CD14-positive monocyte (primary cell): ENCODE results near the gene TNS4. TPM values are rescaled to one million over a fixed set of nuclear protein-coding genes. Genes with fewer than 3 reads are reported as not detected.

Source experiments
- DNase-seq, 3 donors: peaks; one replicate each; pipeline ENCODE4 v3.0.0-alpha.2; 2011 to 2022
- H2AFZ ChIP-seq: 2 replicates; pipeline ENCODE4 v1.6.0; 2012; ENCODE audit warnings: mild to moderate bottlenecking, low read depth, low read length, inconsistent platforms; ENCODE audit not compliant: insufficient read depth, poor library complexity, severe bottlenecking
- H3K27ac ChIP-seq, 2 donors: 1 replicate in 1 of 2; 2 replicates in 1 of 2; pipeline ENCODE4 v1.5.1; 2012 to 2013; ENCODE audit warnings: low read length in 2 of 2, control low read depth in 1 of 2, inconsistent platforms in 1 of 2, low read depth in 1 of 2, mild to moderate bottlenecking in 1 of 2
- H3K27me3 ChIP-seq, 2 donors: one replicate each; pipeline versions ENCODE4 v1.6.0 to v1.6.1; 2011 to 2013; ENCODE audit warnings: low read length in 2 of 2; ENCODE audit not compliant: control insufficient read depth in 2 of 2, insufficient read depth in 2 of 2
- H3K36me3 ChIP-seq, 2 donors: replicated peaks in 1 of 2; 1 replicate in 1 of 2; 2 replicates in 1 of 2; pipeline versions ENCODE4 v1.5.1 to v1.6.1; 2012 to 2013; ENCODE audit warnings: low read length in 2 of 2, control low read depth in 1 of 2, inconsistent platforms in 1 of 2, mild to moderate bottlenecking in 1 of 2; ENCODE audit not compliant: insufficient read depth in 2 of 2, control insufficient read depth in 1 of 2
- H3K4me1 ChIP-seq, 2 donors: 1 replicate in 1 of 2; 2 replicates in 1 of 2; pipeline versions ENCODE4 v1.5.1 to v1.6.1; 2012 to 2013; ENCODE audit warnings: low read length in 2 of 2, control low read depth in 1 of 2, inconsistent platforms in 1 of 2, mild to moderate bottlenecking in 1 of 2, moderate library complexity in 1 of 2; ENCODE audit not compliant: insufficient read depth in 2 of 2, control insufficient read depth in 1 of 2
- H3K4me2 ChIP-seq: replicated peaks from 2 replicates; pipeline ENCODE3; 2012; ENCODE audit warnings: low read length, moderate library complexity, mild to moderate bottlenecking; ENCODE audit not compliant: poor library complexity, severe bottlenecking; ENCODE audit errors: extremely low read depth
- H3K4me3 ChIP-seq, 3 experiments: fragments of 200-600 bp in 1 of 3; sonication (generic) in 1 of 3; replicated peaks in 1 of 3; 1 replicate in 2 of 3; 2 replicates in 1 of 3; pipeline ENCODE4 v1.5.1; 2011 to 2013; ENCODE audit warnings: low read length in 3 of 3, mild to moderate bottlenecking in 3 of 3, control low read depth in 2 of 3, low read depth in 2 of 3, inconsistent platforms in 1 of 3, moderate library complexity in 1 of 3
- H3K79me2 ChIP-seq: 2 replicates; pipeline ENCODE4 v1.6.0; 2012; ENCODE audit warnings: mild to moderate bottlenecking, control low read depth, inconsistent platforms, low read length, moderate library complexity; ENCODE audit not compliant: insufficient read depth
- H3K9ac ChIP-seq: 2 replicates; pipeline ENCODE4 v1.6.0; 2017; ENCODE audit warnings: low read length, mild to moderate bottlenecking; ENCODE audit not compliant: insufficient read depth, poor library complexity, severe bottlenecking
- H3K9me3 ChIP-seq, 2 donors: replicated peaks in 1 of 2; 1 replicate in 1 of 2; 2 replicates in 1 of 2; pipeline versions ENCODE4 v1.5.1 to v1.6.1; 2012 to 2013; ENCODE audit warnings: low read length in 2 of 2, control low read depth in 1 of 2; ENCODE audit not compliant: control insufficient read depth in 1 of 2, insufficient read depth in 1 of 2
- H4K20me1 ChIP-seq: 2 replicates; pipeline ENCODE4 v1.6.0; 2012; ENCODE audit warnings: mild to moderate bottlenecking, low read length, control low read depth, moderate library complexity; ENCODE audit not compliant: insufficient read depth
- H3K27ac Mint-ChIP-seq, 7 donors: one replicate each; pipeline ENCODE4 v1.8.0; 2020; ENCODE audit warnings: mild to moderate bottlenecking in 7 of 7, mixed read lengths in 7 of 7, moderate library complexity in 6 of 7, inconsistent platforms in 2 of 7
- H3K27me3 Mint-ChIP-seq, 3 donors: one replicate each; pipeline ENCODE4 v1.8.0; 2021 to 2022; ENCODE audit warnings: low read depth in 3 of 3, mild to moderate bottlenecking in 3 of 3, mixed read lengths in 3 of 3, moderate library complexity in 3 of 3, inconsistent platforms in 1 of 3
- H3K36me3 Mint-ChIP-seq, 2 donors: one replicate each; pipeline ENCODE4 v1.8.0; 2020; ENCODE audit warnings: mixed read lengths in 2 of 2, inconsistent platforms in 1 of 2, mild to moderate bottlenecking in 1 of 2
- H3K4me1 Mint-ChIP-seq: one replicate; pipeline ENCODE4 v1.8.0; 2020; ENCODE audit warnings: mild to moderate bottlenecking, mixed read lengths
- H3K4me3 Mint-ChIP-seq, 2 donors: one replicate each; pipeline ENCODE4 v1.8.0; 2020; ENCODE audit warnings: mild to moderate bottlenecking in 2 of 2, mixed read lengths in 2 of 2, moderate library complexity in 1 of 2
- H3K9me3 Mint-ChIP-seq, 7 donors: one replicate each; pipeline ENCODE4 v1.8.0; 2020 to 2022; ENCODE audit warnings: mixed read lengths in 7 of 7, mild to moderate bottlenecking in 6 of 7, moderate library complexity in 6 of 7, inconsistent platforms in 2 of 7
- WGBS: methylation state at CpG from one replicate; pipeline ENCODE4 v1.1.5; 2013; ENCODE audit warnings: missing lambda C conversion rate; ENCODE audit not compliant: insufficient coverage; 5-methylcytosine and 5-hydroxymethylcytosine counted together
- intact Hi-C, 2 donors: fragments of 100-400 bp; cut with micrococcal nuclease; formaldehyde crosslinking; loops; one replicate each; pipeline versions ENCODE4 v1.15.0 to v1.15.1; 2023
- polyA plus RNA-seq, 3 donors: library from polyadenylated mRNA; depleted of rRNA in 1 of 3; unstranded in 2 of 3; stranded (reverse) in 1 of 3; fragments of 300-500 nt in 2 of 3; fragments of >200 nt in 1 of 3; fragmentation: Illumina TruSeq in 2 of 3; gene quantifications; 1 replicate in 2 of 3; 2 replicates in 1 of 3; pipeline ENCODE4 v1.2.3, GENCODE V29; 2012 to 2021
- TF ChIP-seq, protein P1 (sequence below): fragments of 200-600 bp; IDR thresholded peaks from one replicate; pipeline ENCODE4 v1.8.0; 2022; ENCODE audit warnings: antibody characterized with exemption, mild to moderate bottlenecking

TNS4 gene
- polyA plus RNA-seq, 3 donors, result not detected

DNA sequence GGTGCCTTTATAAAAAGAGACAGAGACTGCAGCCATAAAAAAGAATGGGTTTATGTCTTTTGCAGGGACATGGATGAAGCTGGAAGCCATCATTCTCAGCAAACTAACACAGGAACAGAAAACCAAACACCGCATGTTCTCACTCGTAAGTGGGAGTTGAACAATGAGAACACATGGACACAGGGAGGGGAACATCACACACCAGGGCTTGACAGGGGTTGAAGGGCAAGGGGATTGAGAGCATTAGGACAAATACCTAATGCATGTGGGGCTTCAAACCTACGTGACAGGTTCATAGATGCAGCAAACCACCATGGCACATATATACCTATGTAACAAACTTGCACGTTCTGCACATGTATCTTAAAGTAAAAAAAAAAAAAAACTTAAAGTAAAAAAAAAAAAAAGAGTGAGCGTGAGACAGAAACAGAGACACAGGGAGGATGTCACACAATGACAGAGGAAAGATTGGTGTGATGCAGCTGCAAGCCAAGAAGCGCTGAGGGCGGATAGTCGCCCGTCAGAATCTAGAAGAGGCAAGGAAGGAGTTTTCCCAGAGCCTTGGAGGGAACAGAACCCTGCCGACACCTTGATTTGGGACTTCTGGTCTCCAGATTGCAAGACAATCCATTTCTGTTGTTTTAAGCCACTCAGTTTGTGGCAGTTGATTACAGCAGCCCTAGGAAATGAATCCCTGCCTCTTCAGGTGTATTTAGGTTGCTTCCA is 27.4 kb upstream of the TNS4 start:
- peaks cover 18 to 50% (median 33%) of the 10 kb centered on the region in 3 donors for H3K27me3 Mint-ChIP-seq
- peaks cover 0 to 8% of the 10 kb centered on the region in 2 donors for H3K4me1 ChIP-seq
- no peak overlapping the region for H3K9ac ChIP-seq
- no peaks in the 10 kb centered on the region for H3K36me3 Mint-ChIP-seq
- no peak overlapping the region for H2AFZ ChIP-seq
- H3K4me1 Mint-ChIP-seq, result peaks cover 14% of the 10 kb centered on the region
- WGBS, result 87% methylated on average over 5 of the region's 10 CpGs
- intact Hi-C loops, result no loop called here
- peak overlapping the region in 1 of 2 donors; percentile 23 for H3K4me3 Mint-ChIP-seq
- H3K27ac ChIP-seq, result no peak overlapping the region
- TF ChIP-seq, protein P1, sequence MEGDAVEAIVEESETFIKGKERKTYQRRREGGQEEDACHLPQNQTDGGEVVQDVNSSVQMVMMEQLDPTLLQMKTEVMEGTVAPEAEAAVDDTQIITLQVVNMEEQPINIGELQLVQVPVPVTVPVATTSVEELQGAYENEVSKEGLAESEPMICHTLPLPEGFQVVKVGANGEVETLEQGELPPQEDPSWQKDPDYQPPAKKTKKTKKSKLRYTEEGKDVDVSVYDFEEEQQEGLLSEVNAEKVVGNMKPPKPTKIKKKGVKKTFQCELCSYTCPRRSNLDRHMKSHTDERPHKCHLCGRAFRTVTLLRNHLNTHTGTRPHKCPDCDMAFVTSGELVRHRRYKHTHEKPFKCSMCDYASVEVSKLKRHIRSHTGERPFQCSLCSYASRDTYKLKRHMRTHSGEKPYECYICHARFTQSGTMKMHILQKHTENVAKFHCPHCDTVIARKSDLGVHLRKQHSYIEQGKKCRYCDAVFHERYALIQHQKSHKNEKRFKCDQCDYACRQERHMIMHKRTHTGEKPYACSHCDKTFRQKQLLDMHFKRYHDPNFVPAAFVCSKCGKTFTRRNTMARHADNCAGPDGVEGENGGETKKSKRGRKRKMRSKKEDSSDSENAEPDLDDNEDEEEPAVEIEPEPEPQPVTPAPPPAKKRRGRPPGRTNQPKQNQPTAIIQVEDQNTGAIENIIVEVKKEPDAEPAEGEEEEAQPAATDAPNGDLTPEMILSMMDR, result no peak
- DNase-seq, result no peak
- H3K4me3 ChIP-seq, result no peak overlapping the region
- peaks cover 0 to 5% of the 10 kb centered on the region in 2 donors for H3K9me3 ChIP-seq
- no peaks in the 10 kb centered on the region for H3K79me2 ChIP-seq
- H3K4me2 ChIP-seq, result no peak overlapping the region
- peaks cover 5 to 13% (median 10%) of the 10 kb centered on the region in 7 donors for H3K9me3 Mint-ChIP-seq
- no peaks in the 10 kb centered on the region for H4K20me1 ChIP-seq
- no peak overlapping the region for H3K27ac Mint-ChIP-seq
- no peaks in the 10 kb centered on the region for H3K36me3 ChIP-seq
- peaks cover 16 to 17% of the 10 kb centered on the region in 2 donors for H3K27me3 ChIP-seq

DNA sequence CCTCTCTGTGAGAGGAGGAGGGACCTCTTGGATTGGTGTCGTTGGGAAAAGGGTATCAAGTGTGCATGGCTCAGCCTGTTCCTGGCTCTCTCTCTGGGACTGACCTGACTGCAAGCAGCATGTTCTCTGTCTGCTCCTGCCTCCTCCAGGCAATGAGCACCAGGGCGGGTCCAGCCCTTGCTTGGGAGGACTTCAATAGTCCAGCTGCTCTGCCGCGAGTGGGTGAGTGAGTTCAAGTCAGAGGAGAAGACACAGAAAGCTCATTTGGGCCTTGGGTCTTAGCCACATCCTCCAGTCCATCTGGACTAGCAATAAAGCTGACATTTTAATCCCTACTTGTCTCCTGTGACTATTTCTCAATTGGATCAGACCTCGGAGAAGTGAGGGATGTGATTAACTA is 25.2 kb upstream of the TNS4 start:
- DNase-seq, result no peak
- peaks cover 5 to 13% (median 10%) of the 10 kb centered on the region in 7 donors for H3K9me3 Mint-ChIP-seq
- intact Hi-C loops, result no loop called here
- Histone ChIP-seq H3K27me3 (peaks cover 16 to 19% of the 10 kb centered on the region in 2 donors), H3K79me2 (no peaks in the 10 kb centered on the region), H2AFZ (no peak overlapping the region), H3K9me3 (peaks cover 0 to 5% of the 10 kb centered on the region in 2 donors), H3K9ac (no peak overlapping the region), H4K20me1 (no peaks in the 10 kb centered on the region), H3K36me3 (no peaks in the 10 kb centered on the region), H3K27ac (no peak overlapping the region), H3K4me3 (no peak overlapping the region), H3K4me1 (no peaks in the 10 kb centered on the region), H3K4me2 (no peak overlapping the region)
- no peak overlapping the region for H3K27ac Mint-ChIP-seq
- H3K4me3 Mint-ChIP-seq, result no peak overlapping the region
- no peaks in the 10 kb centered on the region for H3K36me3 Mint-ChIP-seq
- no peaks in the 10 kb centered on the region for H3K4me1 Mint-ChIP-seq
- WGBS, result 74% methylated on average over 4 of the region's 5 CpGs
- H3K27me3 Mint-ChIP-seq, result peaks cover 27 to 58% (median 37%) of the 10 kb centered on the region in 3 donors
- TF ChIP-seq, protein P1, result no peak
